C4-2B (cell line): ENCODE data around the gene SLC6A16.

Source experiments
- H3K27ac ChIP-seq: fragments of 450-650 bp; 2 replicates; pipeline ENCODE4 v1.5.1; 2017
- CTCF ChIP-seq: fragments of 450-650 bp; conservative IDR thresholded peaks from 2 replicates; pipeline ENCODE4 v1.5.1; 2017; ENCODE audit warnings: mild to moderate bottlenecking
- ZFX ChIP-seq: fragments of 450-650 bp; IDR thresholded peaks from 2 replicates; pipeline ENCODE4 v1.6.1; 2017

SLC6A16 gene

GRCh38 chr19:49343123-49343522, 18.1 kb upstream of the SLC6A16 start:
- no peak for TF ChIP-seq ZFX
- no peak for TF ChIP-seq CTCF
- H3K27ac ChIP-seq = no peak overlapping the region

GRCh38 chr19:49342291-49342721, 17.3 kb upstream of the SLC6A16 start:
- H3K27ac ChIP-seq = no peak overlapping the region
- TF ChIP-seq ZFX = no peak
- no peak for TF ChIP-seq CTCF

GRCh38 chr19:49340865-49341718, 16.1 kb upstream of the SLC6A16 start:
- no peak overlapping the region for H3K27ac ChIP-seq
- TF ChIP-seq ZFX (no peak), CTCF (no peak)

GRCh38 chr19:49340069-49340864, 15.3 kb upstream of the SLC6A16 start:
- TF ChIP-seq CTCF (no peak), ZFX (no peak)
- no peak overlapping the region for H3K27ac ChIP-seq

- no peak overlapping the region for H3K27ac ChIP-seq
- TF ChIP-seq CTCF (no peak), ZFX (no peak)
These were observed 14.5 kb upstream of the SLC6A16 start for GRCh38 chr19:49339301-49340068.

- no peak overlapping the region for H3K27ac ChIP-seq
- no peak for TF ChIP-seq CTCF
- no peak for TF ChIP-seq ZFX
These were observed 13.8 kb upstream of the SLC6A16 start for GRCh38 chr19:49338691-49339300.
